C4-2B (cell line): ENCODE measurements around the gene PDZK1.

Experiments used
- H3K27ac ChIP-seq: fragments of 450-650 bp; 2 replicates; pipeline ENCODE4 v1.5.1; 2017
- ZFX ChIP-seq: fragments of 450-650 bp; IDR thresholded peaks from 2 replicates; pipeline ENCODE4 v1.6.1; 2017
- TF ChIP-seq, protein P1 (sequence below): fragments of 450-650 bp; conservative IDR thresholded peaks from 2 replicates; pipeline ENCODE4 v1.5.1; 2017; ENCODE audit warnings: mild to moderate bottlenecking

The PDZK1 gene

DNA sequence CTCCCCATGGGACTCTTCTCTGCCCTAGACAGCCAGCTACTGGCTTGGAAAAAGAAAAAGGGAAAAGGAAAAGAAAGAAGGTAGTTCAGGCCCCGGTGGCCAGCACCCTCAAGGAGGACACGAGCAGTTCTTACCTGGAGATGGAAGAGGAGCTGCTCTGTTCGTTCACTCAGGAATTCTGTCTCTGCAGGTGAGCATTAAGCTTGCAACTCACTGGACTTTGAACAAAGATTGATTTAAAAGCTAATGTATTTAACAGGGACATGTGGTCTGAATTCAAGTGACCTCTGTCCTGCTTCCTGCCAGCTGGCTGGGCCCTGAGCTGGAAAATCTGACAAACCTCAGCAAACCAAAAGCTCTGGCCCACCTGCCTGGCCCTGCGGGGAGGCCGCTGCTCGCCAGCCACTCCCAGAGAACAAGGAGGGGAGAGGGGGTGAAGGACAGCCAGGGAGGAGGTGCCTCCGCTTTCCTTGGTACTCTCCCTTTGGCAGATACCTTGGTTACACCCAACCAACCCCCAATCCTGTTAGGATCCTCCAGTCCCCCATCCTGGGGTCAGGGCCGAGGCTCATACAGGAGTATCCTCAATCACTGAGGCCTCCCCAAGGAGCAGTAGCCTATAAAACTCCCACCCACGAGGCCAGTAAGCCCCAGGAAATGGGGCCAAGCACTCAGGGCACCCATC lies at the start of gene PDZK1:
Gene PDZK1 (minus strand): TSS at position 186 of the 685 bp plus-strand sequence. CDS start 19,347 bp downstream, outside the sequence.
- TF ChIP-seq, protein P1, sequence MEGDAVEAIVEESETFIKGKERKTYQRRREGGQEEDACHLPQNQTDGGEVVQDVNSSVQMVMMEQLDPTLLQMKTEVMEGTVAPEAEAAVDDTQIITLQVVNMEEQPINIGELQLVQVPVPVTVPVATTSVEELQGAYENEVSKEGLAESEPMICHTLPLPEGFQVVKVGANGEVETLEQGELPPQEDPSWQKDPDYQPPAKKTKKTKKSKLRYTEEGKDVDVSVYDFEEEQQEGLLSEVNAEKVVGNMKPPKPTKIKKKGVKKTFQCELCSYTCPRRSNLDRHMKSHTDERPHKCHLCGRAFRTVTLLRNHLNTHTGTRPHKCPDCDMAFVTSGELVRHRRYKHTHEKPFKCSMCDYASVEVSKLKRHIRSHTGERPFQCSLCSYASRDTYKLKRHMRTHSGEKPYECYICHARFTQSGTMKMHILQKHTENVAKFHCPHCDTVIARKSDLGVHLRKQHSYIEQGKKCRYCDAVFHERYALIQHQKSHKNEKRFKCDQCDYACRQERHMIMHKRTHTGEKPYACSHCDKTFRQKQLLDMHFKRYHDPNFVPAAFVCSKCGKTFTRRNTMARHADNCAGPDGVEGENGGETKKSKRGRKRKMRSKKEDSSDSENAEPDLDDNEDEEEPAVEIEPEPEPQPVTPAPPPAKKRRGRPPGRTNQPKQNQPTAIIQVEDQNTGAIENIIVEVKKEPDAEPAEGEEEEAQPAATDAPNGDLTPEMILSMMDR, result no peak
- no peak for TF ChIP-seq ZFX
- H3K27ac ChIP-seq, result no peak within 1 kb of the TSS

DNA sequence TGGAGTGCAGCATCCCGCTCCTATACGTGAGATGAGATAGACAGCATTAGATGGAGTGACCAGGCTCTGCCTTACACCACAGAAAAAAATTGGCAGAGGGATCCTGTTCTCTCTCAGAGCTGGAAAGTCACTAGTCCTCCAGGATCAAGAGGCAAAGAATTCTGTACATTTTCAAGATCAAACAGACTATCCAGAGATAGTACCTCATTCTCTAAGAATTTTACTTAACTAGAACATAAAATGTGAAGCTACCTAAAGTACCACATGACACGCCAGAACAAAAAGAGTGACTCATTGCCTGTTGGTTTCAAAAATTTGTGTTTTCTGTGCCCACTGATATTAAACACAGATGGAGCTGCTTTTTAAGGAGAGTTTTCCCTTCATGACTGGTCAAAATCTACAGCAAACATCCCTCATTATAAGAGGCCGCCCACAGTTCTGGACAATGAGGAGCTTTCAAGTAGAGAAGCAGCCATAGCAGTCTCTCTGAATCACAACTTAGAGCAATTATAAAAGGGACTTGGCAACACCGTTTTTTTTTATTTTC lies 44.4 kb upstream of the PDZK1 start:
- TF ChIP-seq ZFX, result no peak
- TF ChIP-seq, protein P1, result no peak
- no peak overlapping the region for H3K27ac ChIP-seq

DNA sequence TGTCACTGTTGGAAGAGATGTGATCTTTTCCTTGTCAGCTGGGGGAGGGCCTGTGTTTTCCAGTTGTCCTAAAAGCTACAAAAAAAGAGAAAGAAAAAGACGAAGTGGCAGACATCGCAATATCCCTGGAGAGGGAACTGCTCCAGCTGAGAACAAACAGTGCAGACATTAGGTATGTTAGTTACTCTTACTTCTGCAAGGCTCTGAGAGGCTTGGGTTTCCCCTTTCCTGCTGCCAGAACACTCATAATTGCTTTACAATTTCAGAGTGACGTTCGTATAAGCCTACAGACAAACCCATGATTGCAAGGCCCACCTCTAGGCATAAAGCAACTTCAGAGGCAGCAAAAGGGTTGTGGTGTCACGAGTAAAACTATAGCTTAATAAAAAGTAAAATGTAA lies 43.3 kb upstream of the PDZK1 start:
- TF ChIP-seq, protein P1, result no peak
- TF ChIP-seq ZFX, result no peak
- H3K27ac ChIP-seq, result no peak overlapping the region

DNA sequence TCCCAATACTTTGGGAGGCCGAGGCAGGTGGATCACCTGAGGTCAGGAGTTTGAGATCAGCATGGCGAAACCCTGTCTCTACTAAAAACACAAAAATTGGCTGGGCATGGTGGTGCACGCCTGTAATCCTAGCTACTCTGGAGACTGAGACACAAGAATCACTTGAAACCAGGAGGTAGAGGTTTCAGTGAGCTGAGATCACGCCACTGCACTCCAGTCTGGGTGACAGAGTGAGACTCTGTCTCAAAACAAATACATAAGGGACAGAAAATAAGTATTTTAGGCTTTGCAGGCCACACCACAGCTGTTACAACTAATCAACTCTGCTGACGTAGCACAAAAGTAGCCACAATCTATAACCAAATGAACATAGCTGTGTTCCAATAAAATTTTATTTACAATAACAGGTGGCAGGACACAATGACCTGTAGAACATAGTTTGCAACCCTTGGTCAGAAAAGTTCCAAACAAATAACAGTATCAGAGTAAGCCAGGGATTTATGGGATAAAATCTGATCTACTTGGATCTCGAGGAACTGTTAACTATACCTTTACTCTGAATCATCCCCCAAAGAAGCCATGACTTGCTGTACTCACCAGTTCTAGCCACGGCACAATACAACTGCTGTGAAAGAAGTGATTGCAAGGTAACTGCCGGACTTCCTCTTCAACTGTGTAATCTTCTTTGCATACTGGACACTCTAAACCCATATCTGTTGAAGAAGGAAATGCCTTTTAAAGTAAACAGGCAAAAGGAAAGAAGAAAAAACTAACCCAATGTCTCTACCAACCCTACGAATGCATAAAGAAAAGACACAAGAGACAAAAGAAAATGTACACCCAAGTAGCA lies 40.5 kb upstream of the PDZK1 start:
- no peak overlapping the region for H3K27ac ChIP-seq
- TF ChIP-seq ZFX, result no peak
- TF ChIP-seq, protein P1, result no peak

DNA sequence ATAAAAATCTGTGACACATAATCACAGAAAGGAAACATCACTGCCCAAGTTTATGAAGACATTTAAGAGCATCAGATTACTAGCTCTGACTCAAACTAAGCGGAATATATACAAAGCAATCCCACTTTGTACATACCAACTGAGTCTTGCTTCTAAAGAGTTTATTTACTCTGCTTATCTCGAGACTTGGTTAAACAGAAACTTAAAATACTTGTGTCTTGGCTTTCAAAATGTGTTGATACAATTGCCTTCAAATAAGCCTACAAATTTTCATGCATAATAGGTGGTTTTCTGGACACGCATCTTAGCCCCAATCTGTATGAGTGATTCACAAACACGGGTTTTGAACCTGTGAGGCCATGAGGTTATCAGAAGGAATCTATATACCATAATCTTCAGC lies 33.1 kb upstream of the PDZK1 start:
- no peak overlapping the region for H3K27ac ChIP-seq
- TF ChIP-seq ZFX, result no peak
- TF ChIP-seq, protein P1, result no peak

DNA sequence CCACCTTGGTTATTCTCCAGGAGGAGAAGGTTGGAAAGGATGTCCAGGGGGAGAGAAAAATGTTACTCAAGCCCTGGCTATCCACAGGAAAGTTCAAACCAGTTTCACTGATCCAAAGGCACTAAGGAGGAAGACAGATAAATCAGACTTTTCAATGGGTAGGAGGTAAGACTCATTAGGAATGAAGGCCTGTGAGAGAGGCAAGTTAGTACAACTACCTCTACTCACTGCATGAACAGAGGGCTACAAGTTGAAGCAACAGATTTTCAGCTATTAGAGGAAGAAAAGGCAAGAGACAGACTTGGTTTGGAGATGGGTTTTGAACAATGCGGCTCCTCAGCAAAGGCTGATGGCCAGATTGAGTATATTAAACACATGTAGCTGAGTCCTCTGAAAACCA lies 29.0 kb upstream of the PDZK1 start:
- H3K27ac ChIP-seq, result no peak overlapping the region

More for the DNA sequence above, 29.0 kb upstream of the PDZK1 start:
- TF ChIP-seq, protein P1, result no peak
- TF ChIP-seq ZFX, result no peak
